HG02763 (cell line): ENCODE measurements around the gene GHRL.
"Not testable (repeated sequence)": the region's sequence is repeated elsewhere in the genome, so short reads cannot be mapped to it uniquely, and the experiment has no call there.

Source experiments
- ATAC-seq: cut with Tn5 transposase; IDR thresholded peaks from one replicate; pipeline ENCODE4 v1.9.1; 2021; ENCODE audit warnings: mild to moderate bottlenecking, moderate library complexity; ENCODE audit not compliant: unreplicated experiment

The GHRL gene

GRCh38 chr3:10300087-10300486 is 7.3 kb upstream of the GHRL start:
- ATAC-seq, result no peak

- ATAC-seq, result no peak
Measured at GRCh38 chr3:10299679-10300078, 6.9 kb upstream of the GHRL start.

- no peak for ATAC-seq
Measured at GRCh38 chr3:10299175-10299574, 6.4 kb upstream of the GHRL start.

- not testable (repeated sequence) for ATAC-seq
Measured at GRCh38 chr3:10298064-10298463, 5.3 kb upstream of the GHRL start.

- ATAC-seq, result no peak
Measured at GRCh38 chr3:10294030-10294586, 1.4 kb upstream of the GHRL start.

GRCh38 chr3:10291641-10292040 is 1.1 kb downstream of the GHRL start:
- ATAC-seq, result no peak

GRCh38 chr3:10290481-10291176 is 2.1 kb downstream of the GHRL start:
- no peak for ATAC-seq

GRCh38 chr3:10289787-10290355 is 2.9 kb downstream of the GHRL start:
- no peak for ATAC-seq

- no peak for ATAC-seq
Measured at GRCh38 chr3:10289077-10289476, 3.7 kb downstream of the GHRL start.

GRCh38 chr3:10288575-10288960 is 4.2 kb downstream of the GHRL start:
- ATAC-seq, result no peak

GRCh38 chr3:10287936-10288574 is 4.7 kb downstream of the GHRL start:
- no peak for ATAC-seq

- no peak for ATAC-seq
Measured at GRCh38 chr3:10286596-10287295, 6.0 kb downstream of the GHRL start.

- ATAC-seq, result no peak
Measured at GRCh38 chr3:10286133-10286524, 6.6 kb downstream of the GHRL start.

GRCh38 chr3:10285272-10286132 is 7.2 kb downstream of the GHRL start:
- no peak for ATAC-seq

GRCh38 chr3:10284496-10284895 is 8.3 kb downstream of the GHRL start:
- ATAC-seq, result no peak

- ATAC-seq, result no peak
Measured at GRCh38 chr3:10283638-10284037, 9.1 kb downstream of the GHRL start.

GRCh38 chr3:10281951-10282350 is 10.8 kb downstream of the GHRL start:
- no peak for ATAC-seq

GRCh38 chr3:10280571-10280970 is 12.2 kb downstream of the GHRL start:
- ATAC-seq, result no peak

- no peak for ATAC-seq
Measured at GRCh38 chr3:10280177-10280529, 12.6 kb downstream of the GHRL start.

GRCh38 chr3:10279384-10280176 is 13.2 kb downstream of the GHRL start:
- no peak for ATAC-seq
